HPDE6-E6E7 (cell line): ENCODE data around the gene LRP1-AS.

Source experiments
- DNase-seq: peaks from one replicate; pipeline ENCODE4 v3.0.0; 2011; ENCODE audit warnings: missing footprints; ENCODE audit errors: extremely low spot score

Gene LRP1-AS

GRCh38 chr12:57160741-57161140, 13.3 kb upstream of the LRP1-AS start:
- DNase-seq, result no peak

- DNase-seq, result no peak
Measured at GRCh38 chr12:57160040-57160439, 12.6 kb upstream of the LRP1-AS start.

DNA sequence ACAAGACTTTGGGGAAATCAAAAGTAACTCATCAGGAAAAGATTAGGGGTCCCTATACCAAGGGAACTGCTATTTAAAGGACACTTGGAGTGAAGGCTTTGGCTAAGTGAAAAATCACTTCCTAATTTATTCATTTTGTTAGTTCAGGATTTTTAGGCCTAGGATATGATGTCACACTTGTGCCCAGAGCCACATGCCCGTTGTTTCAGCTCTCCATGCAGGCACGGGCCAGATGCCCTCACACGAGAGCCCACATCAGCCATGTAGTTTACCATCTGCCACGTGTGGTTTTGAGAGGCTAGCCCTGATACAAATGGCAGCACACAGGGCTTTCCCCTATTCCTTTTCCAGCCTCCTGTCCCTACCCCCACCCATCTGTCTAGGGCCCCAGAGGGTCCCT, 11.9 kb upstream of the LRP1-AS start:
- no peak for DNase-seq

DNA sequence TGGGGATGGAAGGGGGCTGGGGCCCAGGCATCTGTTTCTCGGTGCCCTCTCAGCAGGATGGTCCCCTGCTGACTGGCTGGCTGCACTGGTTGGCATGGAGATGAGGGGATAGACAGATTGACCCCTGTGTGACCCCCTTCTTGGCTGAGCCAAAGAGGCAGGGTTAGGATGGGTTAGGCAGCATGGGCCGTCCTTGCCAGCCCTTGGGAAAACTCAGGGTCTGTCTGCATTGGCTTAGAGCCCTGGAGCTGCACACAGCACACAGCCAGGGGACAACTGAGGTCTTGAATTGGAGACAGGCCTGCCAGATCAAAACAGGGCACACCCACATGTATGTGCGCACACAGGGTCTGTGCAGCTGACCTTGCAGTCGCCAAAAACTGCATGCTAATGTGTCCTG, 11.2 kb upstream of the LRP1-AS start:
- DNase-seq, result no peak

GRCh38 chr12:57158186-57158585, 10.8 kb upstream of the LRP1-AS start:
- DNase-seq, result no peak

GRCh38 chr12:57157588-57158173, 10.3 kb upstream of the LRP1-AS start:
- no peak for DNase-seq

GRCh38 chr12:57156701-57157403, 9.4 kb upstream of the LRP1-AS start:
- no peak for DNase-seq

- no peak for DNase-seq
Measured at GRCh38 chr12:57154804-57155434, 7.5 kb upstream of the LRP1-AS start.

- no peak for DNase-seq
Measured at GRCh38 chr12:57154076-57154475, 6.7 kb upstream of the LRP1-AS start.

DNA sequence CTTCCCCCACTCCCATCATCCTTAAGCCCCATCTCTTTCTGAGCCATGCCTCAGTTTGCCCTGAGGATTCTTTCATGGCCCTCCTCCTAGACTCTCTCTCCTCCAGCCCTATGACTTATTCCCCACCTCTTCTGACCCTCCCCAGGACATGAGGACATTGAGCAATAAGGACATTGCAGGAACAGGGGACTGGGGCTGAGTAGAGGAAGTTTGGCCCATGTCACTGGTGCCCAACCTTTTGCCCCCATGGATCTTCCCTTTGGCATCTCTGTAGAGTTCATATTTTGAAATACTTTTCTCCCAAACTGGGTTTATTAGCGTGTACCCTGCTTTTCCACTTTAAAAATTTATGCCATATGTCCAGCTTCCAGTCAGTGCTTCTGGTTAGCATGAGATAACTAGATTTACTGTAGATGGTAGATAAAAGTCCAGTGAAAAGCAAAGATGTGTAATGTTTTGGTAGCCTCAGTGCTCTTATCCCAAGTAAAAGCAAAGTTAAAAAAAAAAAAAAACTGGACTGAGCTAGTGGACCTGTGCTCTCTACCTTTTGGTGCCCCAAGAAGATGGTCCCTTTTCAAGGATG, 6.1 kb upstream of the LRP1-AS start:
- no peak for DNase-seq

DNA sequence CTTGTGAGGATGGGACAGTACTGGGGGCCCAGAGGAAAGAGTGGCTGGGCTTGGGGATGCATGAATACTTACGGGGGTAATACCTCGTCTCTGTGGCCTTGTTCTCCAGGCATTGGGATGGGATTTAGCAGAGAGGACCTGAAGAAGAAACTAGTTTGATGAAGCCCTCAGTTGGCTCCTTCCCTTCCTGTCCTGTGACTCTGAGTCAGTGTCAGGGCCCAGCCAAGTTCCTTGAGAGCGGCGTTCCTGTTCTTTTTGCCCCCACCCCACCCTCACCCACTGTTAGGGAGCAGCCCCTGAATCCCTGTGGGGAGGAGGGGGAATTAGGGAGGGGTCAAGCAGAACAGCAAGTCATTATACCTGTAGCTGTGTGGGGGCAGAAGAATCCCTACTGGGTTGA, 5.2 kb upstream of the LRP1-AS start:
- DNase-seq, result no peak

- peak; percentile 86 for DNase-seq
Measured at GRCh38 chr12:57151741-57152630, 4.6 kb upstream of the LRP1-AS start.

DNA sequence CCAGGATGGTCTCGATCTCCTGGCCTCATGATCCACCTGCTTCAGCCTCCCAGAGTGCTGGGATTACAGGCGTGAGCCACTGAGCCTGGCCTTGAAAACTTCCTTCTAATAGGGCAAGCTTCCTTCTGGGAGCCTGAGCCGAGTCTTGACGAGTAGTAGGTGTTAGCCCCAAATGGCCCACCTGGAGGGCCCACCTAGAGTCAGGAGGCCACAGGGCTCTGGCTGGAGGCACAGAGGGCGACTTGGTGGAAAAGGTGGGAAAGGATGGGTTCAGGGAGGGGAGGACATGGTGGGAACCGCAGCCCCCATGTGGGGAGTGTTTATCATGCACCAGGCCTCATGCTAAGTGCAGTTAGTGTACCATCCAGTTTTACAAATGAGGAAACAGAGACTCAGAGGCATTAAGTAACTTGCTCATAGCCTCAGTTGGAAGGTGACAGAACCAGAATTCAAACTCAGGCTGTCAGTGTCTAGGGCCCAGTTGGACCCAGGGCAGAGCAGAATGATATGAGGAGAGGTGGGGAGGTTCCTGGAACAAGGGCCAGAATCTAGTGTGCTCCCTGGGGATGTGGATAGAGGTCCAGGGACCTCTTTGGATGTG, 3.1 kb upstream of the LRP1-AS start:
- no peak for DNase-seq

DNA sequence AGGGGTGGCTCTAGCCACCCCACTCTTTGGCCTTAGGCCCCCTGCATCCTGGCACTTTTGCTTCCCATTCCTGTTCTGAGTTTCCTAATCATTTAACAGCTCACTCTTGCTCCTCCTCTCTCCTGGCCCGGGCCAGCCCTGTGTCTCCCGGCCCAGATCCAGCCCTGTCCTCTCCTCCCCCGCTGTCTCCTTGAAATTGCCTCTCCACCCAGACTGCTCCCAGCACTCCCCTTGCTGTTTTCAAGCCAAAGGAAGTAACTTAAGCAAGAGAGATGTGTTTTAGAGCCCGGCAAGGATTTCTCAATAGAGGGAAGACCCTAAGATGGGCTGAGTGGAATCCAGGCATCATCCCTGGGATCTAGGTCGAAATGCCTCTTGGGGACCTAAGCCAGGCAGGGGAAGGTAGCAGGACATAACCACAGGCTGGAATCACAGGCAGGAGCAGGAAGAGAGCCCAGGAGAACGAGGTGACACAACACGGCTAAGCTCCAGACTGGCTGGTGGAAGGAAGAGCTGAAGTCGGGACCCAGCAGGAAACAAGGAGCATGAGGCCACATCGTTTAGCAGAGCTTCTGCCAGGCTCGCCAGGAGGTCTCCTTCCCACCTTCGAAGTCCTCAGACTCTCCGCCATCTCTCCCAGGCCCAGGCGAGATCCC, 2.0 kb upstream of the LRP1-AS start:
- DNase-seq, result no peak

DNA sequence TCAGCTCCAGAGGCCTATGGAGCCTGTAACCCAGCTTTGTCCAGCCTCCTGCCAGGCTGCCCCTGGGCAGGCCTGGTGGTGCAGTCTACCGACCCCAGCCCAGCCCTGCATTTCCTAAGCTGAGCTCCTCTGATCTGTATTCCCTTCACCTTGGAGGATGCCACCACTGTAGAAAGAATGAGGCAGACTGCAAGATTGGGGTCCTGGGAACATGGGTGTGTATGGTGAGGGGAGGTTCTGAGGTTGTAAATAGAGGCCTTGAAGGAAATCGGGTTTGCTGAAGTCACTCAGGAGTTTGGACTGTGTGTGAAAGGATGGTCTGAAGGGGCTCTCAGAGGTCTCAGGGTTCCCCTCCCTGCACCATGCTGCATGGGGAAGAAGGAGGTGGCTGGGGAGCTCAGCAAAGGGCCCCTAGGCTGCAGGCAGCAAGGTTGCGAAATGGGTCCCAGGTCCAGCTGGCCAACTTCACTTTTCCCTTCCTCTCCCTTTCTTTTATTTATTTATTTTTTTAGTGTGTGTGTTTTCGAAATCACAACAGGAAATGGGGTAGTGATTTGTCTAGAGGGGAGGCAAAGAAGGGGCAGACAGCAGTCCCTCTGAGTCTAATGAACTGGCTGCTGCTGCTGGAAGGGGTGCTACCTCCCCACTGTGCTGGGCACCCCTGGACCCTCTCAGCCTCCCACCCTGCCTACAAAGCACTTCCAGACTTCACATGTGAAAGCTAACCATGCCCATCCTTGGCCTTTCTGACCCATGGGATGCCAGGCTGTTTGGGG, 1.2 kb upstream of the LRP1-AS start:
- DNase-seq, result no peak

DNA sequence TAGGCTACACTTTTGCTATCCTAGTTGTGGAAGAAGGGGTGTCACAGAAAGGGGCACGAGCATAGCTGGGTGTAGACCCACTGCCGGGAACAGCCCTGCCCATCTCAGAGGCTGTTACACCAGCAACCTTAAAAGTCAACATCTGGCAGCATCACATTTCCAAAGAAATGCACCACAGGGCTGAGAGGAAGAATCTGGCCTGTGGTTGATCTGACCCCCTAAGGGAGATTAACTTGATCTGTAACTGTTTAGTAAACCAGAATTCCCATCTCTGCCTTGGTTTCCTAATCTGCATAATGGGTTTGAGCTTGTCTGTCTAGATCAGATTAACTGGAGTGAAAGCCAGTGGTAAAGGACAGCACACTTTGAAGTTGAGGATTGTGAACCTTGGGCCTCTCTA, 1.3 kb downstream of the LRP1-AS start:
- no peak for DNase-seq

DNA sequence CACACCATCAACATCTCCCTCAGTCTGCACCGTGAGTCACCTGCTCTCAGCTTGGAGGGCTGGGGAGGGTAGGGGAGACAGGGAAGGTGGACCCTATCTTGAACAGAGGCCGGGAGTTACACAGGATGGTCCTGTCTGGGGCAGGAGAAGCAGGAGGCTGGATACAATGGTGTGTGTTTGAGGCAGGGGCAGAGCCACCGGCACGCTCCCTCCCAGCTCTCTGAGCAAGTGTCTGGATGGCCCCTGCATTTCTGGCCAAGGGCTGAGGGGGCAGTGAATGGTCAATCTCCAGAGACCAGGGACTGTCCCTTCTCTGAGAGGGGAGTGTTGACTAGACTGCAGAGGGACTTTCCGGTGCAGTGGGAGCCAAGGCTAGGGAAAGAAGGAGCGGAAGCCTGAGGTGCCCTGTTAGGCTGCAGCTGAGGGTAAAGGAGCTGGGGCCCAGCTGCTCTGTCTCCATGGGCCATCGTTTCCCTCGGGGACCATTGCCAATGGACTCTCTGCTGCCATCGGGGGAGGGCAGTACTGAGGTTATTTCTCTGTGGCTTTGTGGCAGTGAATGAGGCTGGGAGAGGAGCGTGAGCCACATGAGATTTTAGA, 1.9 kb downstream of the LRP1-AS start:
- DNase-seq, result no peak

DNA sequence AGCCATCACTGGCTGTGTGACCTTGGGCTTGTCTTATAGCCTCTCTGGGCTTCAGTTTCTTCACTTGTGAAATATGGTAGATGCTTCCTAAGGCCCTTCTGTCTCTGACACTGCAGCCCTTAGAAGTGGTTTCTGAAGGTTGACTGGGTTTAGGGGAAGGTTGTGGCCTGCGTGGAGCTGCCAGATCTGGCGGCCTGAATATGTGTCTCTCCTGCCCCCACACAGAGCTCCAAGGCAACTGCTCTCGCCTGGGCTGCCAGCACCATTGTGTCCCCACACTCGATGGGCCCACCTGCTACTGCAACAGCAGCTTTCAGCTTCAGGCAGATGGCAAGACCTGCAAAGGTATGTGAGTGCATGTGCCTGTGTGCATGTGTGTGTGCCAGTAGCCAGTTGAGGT, 4.0 kb downstream of the LRP1-AS start:
- no peak for DNase-seq

GRCh38 chr12:57142727-57143126, 4.7 kb downstream of the LRP1-AS start:
- no peak for DNase-seq

GRCh38 chr12:57142121-57142520, 5.3 kb downstream of the LRP1-AS start:
- DNase-seq, result no peak
